HEK293T (cell line): Measurements from ENCODE around the gene FAM136A.

Experiments
- CTCF ChIA-PET: fragments of 350-600 bp; formaldehyde crosslinking; extraction: SDS; loops from one replicate; lab custom pipeline; 2021; ENCODE audit warnings: antibody characterized with exemption, inconsistent platforms; lab: Yijun Ruan, JAX
- POLR2A ChIA-PET: fragments of 350-600 bp; formaldehyde crosslinking; extraction: SDS; loops from one replicate; lab custom pipeline; 2020; ENCODE audit warnings: antibody characterized with exemption, inconsistent platforms; lab: Yijun Ruan, JAX
- DNase-seq: peaks from one replicate; pipeline ENCODE4 v3.0.0; 2012; ENCODE audit warnings: mixed read lengths; ENCODE audit errors: extremely low spot score
- ARNT ChIP-seq: fragments of 450-650 bp; IDR thresholded peaks from 2 replicates; pipeline ENCODE4 v1.6.1; 2017; ENCODE audit warnings: mild to moderate bottlenecking
- BHLHE40 ChIP-seq: fragments of 450-650 bp; IDR thresholded peaks from 2 replicates; pipeline ENCODE4 v1.6.1; 2016; ENCODE audit warnings: mild to moderate bottlenecking, moderate library complexity, borderline replicate concordance
- CTBP1 ChIP-seq: fragments of 450-650 bp; IDR thresholded peaks from 2 replicates; pipeline ENCODE4 v1.6.1; 2016; ENCODE audit warnings: borderline replicate concordance
- ELF4 ChIP-seq: fragments of 450-650 bp; IDR thresholded peaks from 2 replicates; pipeline ENCODE4 v1.6.1; 2017; ENCODE audit warnings: antibody characterized with exemption
- FOXA1 ChIP-seq: fragments of 450-650 bp; IDR thresholded peaks from 2 replicates; pipeline ENCODE4 v1.6.1; 2016; ENCODE audit warnings: mild to moderate bottlenecking
- FOXK2 ChIP-seq: fragments of 450-650 bp; IDR thresholded peaks from 2 replicates; pipeline ENCODE4 v1.6.1; 2016; ENCODE audit warnings: mild to moderate bottlenecking
- FOXM1 ChIP-seq: fragments of 450-650 bp; IDR thresholded peaks from 2 replicates; pipeline ENCODE4 v1.6.1; 2017; ENCODE audit warnings: mild to moderate bottlenecking, borderline replicate concordance
- HDGF ChIP-seq: fragments of 450-650 bp; IDR thresholded peaks from 2 replicates; pipeline ENCODE4 v1.6.1; 2017; ENCODE audit warnings: antibody characterized with exemption, borderline replicate concordance
- L3MBTL2 ChIP-seq: fragments of 450-650 bp; conservative IDR thresholded peaks from 2 replicates; pipeline ENCODE4 v1.6.1; 2016; ENCODE audit warnings: mild to moderate bottlenecking
- LEF1 ChIP-seq: fragments of 450-650 bp; IDR thresholded peaks from 2 replicates; pipeline ENCODE4 v1.6.1; 2017; ENCODE audit warnings: mild to moderate bottlenecking, borderline replicate concordance
- NFRKB ChIP-seq: fragments of 450-650 bp; IDR thresholded peaks from 2 replicates; pipeline ENCODE4 v1.6.1; 2016; ENCODE audit warnings: mild to moderate bottlenecking, moderate library complexity
- PKNOX1 ChIP-seq: fragments of 450-650 bp; IDR thresholded peaks from 2 replicates; pipeline ENCODE4 v1.6.1; 2016
- SP1 ChIP-seq: fragments of 450-650 bp; IDR thresholded peaks from 2 replicates; pipeline ENCODE4 v1.6.1; 2017
- SUZ12 ChIP-seq: fragments of 450-650 bp; IDR thresholded peaks from 2 replicates; pipeline ENCODE4 v1.6.1; 2016; ENCODE audit warnings: mild to moderate bottlenecking
- TARDBP ChIP-seq: fragments of 450-650 bp; IDR thresholded peaks from 2 replicates; pipeline ENCODE4 v1.6.1; 2016
- ZNF384 ChIP-seq: fragments of 450-650 bp; IDR thresholded peaks from 2 replicates; pipeline ENCODE4 v1.6.1; 2016

Gene FAM136A

GRCh38 chr2:70301344-70302194 lies at the start of gene FAM136A:
Gene FAM136A (minus strand): TSS chr2:70302067. CDS start chr2:70302011, 56 bp downstream.
- ChIA-PET POLR2A (interaction anchor here (0.6 to 4.5 kb wide), 7 partner anchors 8 to 387 kb away, joined by 3 to 50 read pairs (median 4); partner anchors contain the start of genes C2orf42, MXD1, PCYOX1 and SNRPG), CTCF (interaction anchor here (0.6 to 1.6 kb wide), 10 partner anchors 9 to 408 kb away, joined by 3 to 6 read pairs (median 4); partner anchors contain the start of gene SNRPG)
- TF ChIP-seq FOXM1 (no peak), L3MBTL2 (peak; percentile 75)
- DNase-seq: peak; percentile 90

- DNase-seq: no peak
- ChIA-PET CTCF (interaction anchor here (0.7 kb wide), 1 partner anchor 45 kb away, joined by 4 read pairs; no protein-coding TSS in a partner anchor), POLR2A (no interaction called here)
- no peak for TF ChIP-seq SUZ12
- no peak for TF ChIP-seq L3MBTL2
- TF ChIP-seq ARNT: no peak
These were observed 48.2 kb upstream of the FAM136A start for GRCh38 chr2:70349921-70350685.

- ChIA-PET POLR2A (no interaction called here), CTCF (no interaction called here)
- no peak for DNase-seq
- TF ChIP-seq TARDBP (no peak), CTBP1 (no peak), FOXA1 (no peak), LEF1 (no peak), SUZ12 (no peak), ARNT (no peak), PKNOX1 (no peak), ZNF384 (no peak)
These were observed 46.0 kb upstream of the FAM136A start for GRCh38 chr2:70347831-70348230.

- no peak for TF ChIP-seq TARDBP
- TF ChIP-seq LEF1: no peak
- TF ChIP-seq L3MBTL2: no peak
- TF ChIP-seq PKNOX1: no peak
- no peak for TF ChIP-seq SP1
- no peak for TF ChIP-seq NFRKB
- TF ChIP-seq HDGF: no peak
- no peak for TF ChIP-seq FOXA1
- no peak for TF ChIP-seq SUZ12
- TF ChIP-seq ELF4: no peak
- TF ChIP-seq BHLHE40: no peak
- TF ChIP-seq ARNT: no peak
- TF ChIP-seq CTBP1: no peak
- no peak for TF ChIP-seq FOXK2
- TF ChIP-seq FOXM1: no peak
- TF ChIP-seq ZNF384: no peak
- ChIA-PET POLR2A (no interaction called here), CTCF (no interaction called here)
- DNase-seq: no peak
These were observed 42.3 kb upstream of the FAM136A start for GRCh38 chr2:70344195-70344594.

GRCh38 chr2:70341477-70341765 lies 39.6 kb upstream of the FAM136A start:
- CTCF ChIA-PET: interaction anchor here (0.7 to 2.5 kb wide), 3 partner anchors 37 to 276 kb away, joined by 3 to 10 read pairs (median 7); no protein-coding TSS in a partner anchor
- POLR2A ChIA-PET: no interaction called here
- DNase-seq: no peak
- TF ChIP-seq SP1 (no peak), ARNT (no peak), FOXA1 (no peak), FOXM1 (no peak), NFRKB (no peak), BHLHE40 (no peak), SUZ12 (no peak), CTBP1 (no peak), L3MBTL2 (no peak), ELF4 (no peak), ZNF384 (no peak), FOXK2 (no peak), PKNOX1 (no peak), HDGF (no peak), TARDBP (no peak), LEF1 (no peak)
